Endothelial cell (in vitro differentiated cells): ENCODE measurements around the gene SHC3. TPM values are rescaled to one million over a fixed set of nuclear protein-coding genes. Genes with fewer than 3 reads are reported as not detected.

Source experiments
- DNase-seq: peaks from one replicate; pipeline ENCODE4 v3.0.0; 2021; ENCODE audit warnings: low spot score
- H3K27ac Mint-ChIP-seq: one replicate; pipeline ENCODE4 v1.8.0; 2021; ENCODE audit warnings: mixed read lengths, inconsistent platforms; ENCODE audit not compliant: unreplicated experiment
- H3K27me3 Mint-ChIP-seq: one replicate; pipeline ENCODE4 v1.8.0; 2021; ENCODE audit warnings: mild to moderate bottlenecking, moderate library complexity, mixed read lengths, inconsistent platforms; ENCODE audit not compliant: unreplicated experiment
- H3K36me3 Mint-ChIP-seq: one replicate; pipeline ENCODE4 v1.8.0; 2021; ENCODE audit warnings: mild to moderate bottlenecking, low read depth, mixed read lengths, inconsistent platforms; ENCODE audit not compliant: unreplicated experiment
- H3K4me1 Mint-ChIP-seq: one replicate; pipeline ENCODE4 v1.8.0; 2021; ENCODE audit warnings: mild to moderate bottlenecking, mixed read lengths, inconsistent platforms; ENCODE audit not compliant: unreplicated experiment
- H3K4me3 Mint-ChIP-seq: one replicate; pipeline ENCODE4 v1.8.0; 2021; ENCODE audit warnings: mild to moderate bottlenecking, mixed read lengths, inconsistent platforms; ENCODE audit not compliant: unreplicated experiment
- H3K9me3 Mint-ChIP-seq: one replicate; pipeline ENCODE4 v1.8.0; 2021; ENCODE audit warnings: mixed read lengths, inconsistent platforms; ENCODE audit not compliant: unreplicated experiment
- CTCF ChIP-seq: fragments of 200-600 bp; sonication (generic); IDR thresholded peaks from one replicate; pipeline ENCODE4 v1.5.0; 2021; ENCODE audit warnings: antibody characterized with exemption; ENCODE audit not compliant: unreplicated experiment
- total RNA-seq: library from RNA; stranded (reverse); fragmentation: NEBNext Ultra II Directional; extraction: Animal tissue kit (Norgen Biotek cat#: 25700); gene quantifications from one replicate; pipeline ENCODE4 v1.2.1, GENCODE V29; 2021; ENCODE audit not compliant: unreplicated experiment

The SHC3 gene
- total RNA-seq, 1 donor from 2014 or later: 6.5 TPM

GRCh38 chr9:89161221-89161620 lies 17.4 kb downstream of the SHC3 start:
- Mint-ChIP-seq H3K36me3 (peaks cover 6% of the 10 kb centered on the region), H3K27ac (no peak overlapping the region), H3K27me3 (peaks cover 2% of the 10 kb centered on the region), H3K9me3 (no peaks in the 10 kb centered on the region), H3K4me3 (no peak overlapping the region), H3K4me1 (peaks cover under 1% of the 10 kb centered on the region)
- TF ChIP-seq CTCF: no peak
- DNase-seq: no peak

DNA sequence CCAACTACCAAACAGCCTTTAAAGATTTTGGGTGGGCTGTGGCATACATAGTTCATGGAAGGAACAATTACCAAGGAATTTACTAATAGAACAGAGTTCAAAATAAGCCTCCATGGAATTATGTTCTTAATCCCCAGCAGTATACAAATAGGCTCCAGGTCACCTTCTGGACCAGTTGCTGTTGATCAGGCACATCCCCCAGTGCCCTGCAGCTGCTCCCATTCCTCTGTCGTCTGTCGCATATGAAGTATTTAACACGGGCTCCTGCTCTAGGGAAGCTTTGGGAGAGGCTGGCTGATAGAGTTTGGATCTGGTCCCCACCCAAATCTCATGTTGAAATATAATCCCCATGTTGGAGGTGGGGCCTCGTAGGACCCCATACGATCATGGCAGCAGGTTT lies 17.8 kb downstream of the SHC3 start:
- H3K9me3 Mint-ChIP-seq: no peaks in the 10 kb centered on the region
- TF ChIP-seq CTCF: no peak
- peaks cover 2% of the 10 kb centered on the region for H3K27me3 Mint-ChIP-seq
- no peak for DNase-seq
- H3K27ac Mint-ChIP-seq: no peak overlapping the region
- H3K4me1 Mint-ChIP-seq: no peaks in the 10 kb centered on the region
- H3K4me3 Mint-ChIP-seq: no peak overlapping the region
- H3K36me3 Mint-ChIP-seq: peaks cover 6% of the 10 kb centered on the region

DNA sequence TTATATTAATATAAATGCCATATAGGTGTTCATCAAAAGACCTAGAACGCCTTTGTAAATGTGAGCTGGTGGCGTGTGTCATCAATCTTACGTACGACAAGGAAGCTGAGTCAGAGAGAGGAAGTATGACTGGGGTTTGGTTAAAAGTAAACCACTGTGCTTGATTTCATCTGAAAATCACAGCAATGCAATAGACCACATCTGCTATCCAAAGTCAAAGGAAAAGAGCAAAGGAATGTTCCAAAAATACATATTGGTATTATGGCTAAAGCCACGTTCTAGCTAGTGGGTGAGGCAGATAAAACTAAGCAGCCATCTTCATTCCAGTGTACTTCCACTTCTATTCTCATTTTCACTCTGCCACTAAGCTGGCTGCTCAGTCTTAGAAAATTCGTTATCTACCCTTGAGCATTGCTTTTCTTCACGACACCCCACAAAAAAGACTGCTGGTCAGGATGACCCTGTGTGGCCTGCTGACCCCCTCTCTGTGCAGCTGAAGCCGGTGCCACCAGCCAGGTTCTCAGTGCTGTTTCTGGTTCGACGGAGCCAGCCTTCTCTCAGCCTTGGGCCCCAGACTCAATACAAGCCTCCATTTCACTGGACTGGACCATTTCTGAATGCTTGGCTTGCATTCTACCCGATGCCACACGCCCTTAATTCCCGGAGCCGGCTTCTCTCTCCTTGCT lies 23.8 kb downstream of the SHC3 start:
- no peaks in the 10 kb centered on the region for H3K9me3 Mint-ChIP-seq
- no peak overlapping the region for H3K27ac Mint-ChIP-seq
- peaks cover 4% of the 10 kb centered on the region for H3K4me1 Mint-ChIP-seq
- DNase-seq: no peak
- no peak overlapping the region for H3K4me3 Mint-ChIP-seq
- peaks cover 2% of the 10 kb centered on the region for H3K27me3 Mint-ChIP-seq
- peaks cover 6% of the 10 kb centered on the region for H3K36me3 Mint-ChIP-seq
- TF ChIP-seq CTCF: no peak

DNA sequence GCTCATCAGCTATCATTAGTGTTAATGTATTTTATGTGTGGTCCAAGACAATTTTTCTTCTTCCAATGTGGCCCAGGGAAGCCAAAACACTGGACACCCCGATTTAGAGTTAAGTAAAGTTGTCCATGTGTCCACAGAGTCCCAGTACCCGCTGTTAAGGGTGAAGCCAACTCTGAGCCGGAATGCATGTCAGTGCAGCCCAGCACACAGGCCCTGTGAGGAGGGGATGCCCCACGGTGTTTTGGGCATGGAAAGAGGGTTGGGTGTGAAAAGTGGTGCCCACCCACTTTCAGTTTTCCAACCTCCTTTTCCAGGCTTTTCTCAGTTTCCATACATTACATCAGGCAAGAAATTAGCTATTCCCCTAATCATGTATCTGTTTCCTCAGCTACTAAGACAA lies 24.4 kb downstream of the SHC3 start:
- DNase-seq: no peak

More for the DNA sequence above, 24.4 kb downstream of the SHC3 start:
- Mint-ChIP-seq H3K27me3 (peaks cover 2% of the 10 kb centered on the region), H3K27ac (no peak overlapping the region), H3K4me1 (peaks cover 4% of the 10 kb centered on the region), H3K4me3 (no peak overlapping the region), H3K36me3 (peaks cover 1% of the 10 kb centered on the region), H3K9me3 (no peaks in the 10 kb centered on the region)
- TF ChIP-seq CTCF: no peak
